Measurements from ENCODE around the gene ACER1.

ACER1 gene

GRCh38 chr19:6264803-6265202, 68.6 kb downstream of the ACER1 start:
- DNase-seq = no peak

GRCh38 chr19:6263735-6264444, 69.5 kb downstream of the ACER1 start:
- DNase-seq = no peak

GRCh38 chr19:6263306-6263705, 70.1 kb downstream of the ACER1 start:
- no peak for DNase-seq

- no peak for DNase-seq
These were observed 70.9 kb downstream of the ACER1 start for GRCh38 chr19:6262519-6262918.

- DNase-seq = no peak
These were observed 71.5 kb downstream of the ACER1 start for GRCh38 chr19:6261883-6262282.

GRCh38 chr19:6260912-6261650, 72.3 kb downstream of the ACER1 start:
- DNase-seq = peak in 1 of 2 donors; percentile 24

- DNase-seq = no peak
These were observed 73.0 kb downstream of the ACER1 start for GRCh38 chr19:6260376-6260775.

GRCh38 chr19:6259312-6259861, 74.0 kb downstream of the ACER1 start:
- DNase-seq = no peak

GRCh38 chr19:6258812-6259311, 74.5 kb downstream of the ACER1 start:
- no peak for DNase-seq
